Activated CD8-positive, alpha-beta T cell treated with anti-CD3 and anti-CD28 coated beads, Interleukin-2, amount 10 ng/mL, durations not matched to agents 7 days and 5 days (primary cell): ENCODE data around the gene RIC1. TPM values are rescaled to one million over a fixed set of nuclear protein-coding genes. Genes with fewer than 3 reads are reported as not detected.
"Not testable (repeated sequence)": the region's sequence is repeated elsewhere in the genome, so short reads cannot be mapped to it uniquely, and the experiment has no call there.

Experiments used
- ATAC-seq: fragments of 150-1000 bp; cut with Tn5 transposase; one replicate; pipeline ENCODE4 v1.10.0; 2021; ENCODE audit warnings: moderate library complexity
- CTCF ChIA-PET: fragments of 350-600 bp; sonication (Branson Sonifier 250); formaldehyde crosslinking; loops from one replicate; lab custom pipeline; 2021; ENCODE audit warnings: antibody characterized with exemption; lab: Charles Lee
- POLR2A ChIA-PET: fragments of 350-600 bp; sonication (Branson Sonifier 250); formaldehyde crosslinking; loops from one replicate; lab custom pipeline; 2021; ENCODE audit warnings: antibody characterized with exemption; lab: Charles Lee
- DNase-seq: peaks from one replicate; pipeline ENCODE4 v3.0.0-alpha.2; 2020
- H3K27ac Mint-ChIP-seq: one replicate; pipeline ENCODE4 v1.8.0; 2021; ENCODE audit warnings: mild to moderate bottlenecking, mixed read lengths
- H3K27me3 Mint-ChIP-seq: one replicate; pipeline ENCODE4 v1.8.0; 2021; ENCODE audit warnings: low read depth, mixed read lengths
- H3K36me3 Mint-ChIP-seq: one replicate; pipeline ENCODE4 v1.8.0; 2021; ENCODE audit warnings: low read depth, mixed read lengths
- H3K4me1 Mint-ChIP-seq: one replicate; pipeline ENCODE4 v1.8.0; 2021; ENCODE audit warnings: low read depth, mixed read lengths
- H3K4me3 Mint-ChIP-seq: one replicate; pipeline ENCODE4 v1.8.0; 2021; ENCODE audit warnings: mild to moderate bottlenecking, mixed read lengths
- H3K9me3 Mint-ChIP-seq: one replicate; pipeline ENCODE4 v1.8.0; 2022; ENCODE audit warnings: mixed read lengths; ENCODE audit not compliant: insufficient read depth
- total RNA-seq, 2 experiments: library from RNA; stranded (reverse); gene quantifications; one replicate each; pipeline ENCODE4 v1.2.3, GENCODE V29; 2021

Gene RIC1
- total RNA-seq, result 10 to 100 TPM; 16.7 to 17.8 TPM

- no peaks in the 10 kb centered on the region for H3K27me3 Mint-ChIP-seq
- DNase-seq, result peak; percentile 94
- H3K4me3 Mint-ChIP-seq, result peak within 1 kb of the TSS; percentile 100
- CTCF ChIA-PET, result interaction anchor here (0.7 to 3.1 kb wide), 8 partner anchors 20 to 442 kb away, joined by 3 to 16 read pairs (median 8); partner anchors contain the start of genes CD274 and ERMP1
- peak within 1 kb of the TSS; percentile 97 for H3K27ac Mint-ChIP-seq
- peaks cover 49% of the 10 kb centered on the region for H3K4me1 Mint-ChIP-seq
- ATAC-seq, result peak; percentile 87
- peaks cover 20% of the 10 kb centered on the region for H3K36me3 Mint-ChIP-seq
- no peaks in the 10 kb centered on the region for H3K9me3 Mint-ChIP-seq
- POLR2A ChIA-PET, result interaction anchor here (0.6 to 3.1 kb wide), 21 partner anchors 9 to 949 kb away, joined by 3 to 19 read pairs (median 5); partner anchors contain the start of genes CD274, CDC37L1, JAK2 and PLGRKT
Measured at GRCh38 chr9:5628530-5629311, at the start of gene RIC1. Gene RIC1 (plus strand): TSS chr9:5629107. CDS start chr9:5629310, 203 bp downstream.

- peaks cover 15% of the 10 kb centered on the region for H3K4me1 Mint-ChIP-seq
- POLR2A ChIA-PET, result no interaction called here
- no peak overlapping the region for H3K27ac Mint-ChIP-seq
- ATAC-seq (no peak), DNase-seq (no peak)
- H3K27me3 Mint-ChIP-seq, result no peaks in the 10 kb centered on the region
- no peaks in the 10 kb centered on the region for H3K36me3 Mint-ChIP-seq
- no peak overlapping the region for H3K4me3 Mint-ChIP-seq
- peaks cover 3% of the 10 kb centered on the region for H3K9me3 Mint-ChIP-seq
- CTCF ChIA-PET, result interaction anchor here (1.0 kb wide), 2 partner anchors 10 to 21 kb away, joined by 3 to 4 read pairs; no protein-coding TSS in a partner anchor
Measured at GRCh38 chr9:5579881-5580280, 49.0 kb upstream of the RIC1 start.

GRCh38 chr9:5580650-5581049 lies 48.3 kb upstream of the RIC1 start:
- Mint-ChIP-seq H3K4me3 (no peak overlapping the region), H3K4me1 (peaks cover 19% of the 10 kb centered on the region), H3K36me3 (no peaks in the 10 kb centered on the region), H3K27me3 (no peaks in the 10 kb centered on the region), H3K27ac (no peak overlapping the region), H3K9me3 (peaks cover 3% of the 10 kb centered on the region)
- no peak for ATAC-seq
- ChIA-PET POLR2A (no interaction called here), CTCF (interaction anchor here (1.0 kb wide), 1 partner anchor 20 kb away, joined by 3 read pairs; no protein-coding TSS in a partner anchor)
- DNase-seq, result no peak

- H3K27ac Mint-ChIP-seq, H3K27me3 Mint-ChIP-seq, DNase-seq, H3K9me3 Mint-ChIP-seq, CTCF ChIA-PET, H3K4me3 Mint-ChIP-seq, ATAC-seq, POLR2A ChIA-PET, H3K36me3 Mint-ChIP-seq: not testable (repeated sequence)
- peaks cover 29% of the 10 kb centered on the region for H3K4me1 Mint-ChIP-seq
Measured at GRCh38 chr9:5581706-5582105, 47.2 kb upstream of the RIC1 start.

- ATAC-seq (peak; percentile 74), DNase-seq (peak; percentile 50)
- Mint-ChIP-seq H3K36me3 (peaks cover 2% of the 10 kb centered on the region), H3K4me3 (no peak overlapping the region), H3K9me3 (peaks cover 3% of the 10 kb centered on the region), H3K27ac (no peak overlapping the region), H3K27me3 (no peaks in the 10 kb centered on the region), H3K4me1 (peaks cover 40% of the 10 kb centered on the region)
- ChIA-PET CTCF (interaction anchor here (0.7 to 2.9 kb wide), 8 partner anchors 16 to 210 kb away, joined by 3 to 31 read pairs (median 6); partner anchors contain the start of genes CD274, PDCD1LG2 and PLGRKT), POLR2A (interaction anchor here (0.7 to 1.2 kb wide), 3 partner anchors 25 to 133 kb away, joined by 3 to 5 read pairs (median 3); partner anchors contain the start of genes CD274 and RIC1)
Measured at GRCh38 chr9:5582835-5583195, 46.1 kb upstream of the RIC1 start.

- Mint-ChIP-seq H3K4me1 (peaks cover 36% of the 10 kb centered on the region), H3K9me3 (peaks cover 3% of the 10 kb centered on the region), H3K36me3 (peaks cover 2% of the 10 kb centered on the region), H3K4me3 (no peak overlapping the region), H3K27me3 (no peaks in the 10 kb centered on the region), H3K27ac (peak overlapping the region; percentile 76)
- POLR2A ChIA-PET, result interaction anchor here (1.6 to 2.2 kb wide), 3 partner anchors 76 to 149 kb away, joined by 4 to 16 read pairs (median 4); partner anchors contain the start of genes CD274, PDCD1LG2 and PLGRKT
- no peak for DNase-seq
- peak; percentile 35 for ATAC-seq
- CTCF ChIA-PET, result interaction anchor here (0.7 to 5.6 kb wide), 10 partner anchors 12 to 400 kb away, joined by 3 to 127 read pairs (median 4); partner anchors contain the start of genes CD274, INSL6, PDCD1LG2 and PLGRKT
Measured at GRCh38 chr9:5586391-5586802, 42.5 kb upstream of the RIC1 start.

- DNase-seq (no peak), ATAC-seq (peak; percentile 12)
- Mint-ChIP-seq H3K27me3 (no peaks in the 10 kb centered on the region), H3K27ac (peak overlapping the region; percentile 76), H3K4me1 (peaks cover 36% of the 10 kb centered on the region), H3K36me3 (peaks cover 2% of the 10 kb centered on the region), H3K4me3 (no peak overlapping the region), H3K9me3 (peaks cover 3% of the 10 kb centered on the region)
- CTCF ChIA-PET, result interaction anchor here (0.7 to 5.6 kb wide), 8 partner anchors 12 to 401 kb away, joined by 3 to 127 read pairs (median 6); partner anchors contain the start of genes CD274, INSL6 and PLGRKT
- POLR2A ChIA-PET, result interaction anchor here (0.9 to 2.2 kb wide), 4 partner anchors 41 to 149 kb away, joined by 4 to 16 read pairs (median 4); partner anchors contain the start of genes CD274, PDCD1LG2 and PLGRKT
Measured at GRCh38 chr9:5587024-5587423, 41.9 kb upstream of the RIC1 start.

GRCh38 chr9:5592231-5592630 lies 36.7 kb upstream of the RIC1 start:
- Mint-ChIP-seq H3K4me3 (no peak overlapping the region), H3K27me3 (no peaks in the 10 kb centered on the region), H3K4me1 (peaks cover 14% of the 10 kb centered on the region), H3K27ac (no peak overlapping the region), H3K9me3 (no peaks in the 10 kb centered on the region), H3K36me3 (no peaks in the 10 kb centered on the region)
- ChIA-PET POLR2A (no interaction called here), CTCF (interaction anchor here (0.8 to 1.5 kb wide), 4 partner anchors 8 to 149 kb away, joined by 3 to 5 read pairs (median 3); partner anchors contain the start of gene CD274)
- DNase-seq (no peak), ATAC-seq (no peak)

- Mint-ChIP-seq H3K4me3 (no peak overlapping the region), H3K27me3 (no peaks in the 10 kb centered on the region), H3K36me3 (no peaks in the 10 kb centered on the region), H3K4me1 (peaks cover 8% of the 10 kb centered on the region), H3K27ac (no peak overlapping the region), H3K9me3 (no peaks in the 10 kb centered on the region)
- ChIA-PET POLR2A (no interaction called here), CTCF (no interaction called here)
- DNase-seq (no peak), ATAC-seq (no peak)
Measured at GRCh38 chr9:5592904-5593303, 36.0 kb upstream of the RIC1 start.

- POLR2A ChIA-PET, result no interaction called here
- no peaks in the 10 kb centered on the region for H3K9me3 Mint-ChIP-seq
- DNase-seq (no peak), ATAC-seq (no peak)
- H3K36me3 Mint-ChIP-seq, result no peaks in the 10 kb centered on the region
- H3K4me3 Mint-ChIP-seq, result no peak overlapping the region
- H3K27me3 Mint-ChIP-seq, result no peaks in the 10 kb centered on the region
- CTCF ChIA-PET, result interaction anchor here (2.2 kb wide), 1 partner anchor 152 kb away, joined by 7 read pairs; no protein-coding TSS in a partner anchor
- no peak overlapping the region for H3K27ac Mint-ChIP-seq
- H3K4me1 Mint-ChIP-seq, result peaks cover 8% of the 10 kb centered on the region
Measured at GRCh38 chr9:5593904-5594303, 35.0 kb upstream of the RIC1 start.

GRCh38 chr9:5596173-5596572 lies 32.7 kb upstream of the RIC1 start:
- Mint-ChIP-seq H3K4me3 (no peak overlapping the region), H3K27me3 (no peaks in the 10 kb centered on the region), H3K36me3 (no peaks in the 10 kb centered on the region), H3K27ac (no peak overlapping the region), H3K9me3 (no peaks in the 10 kb centered on the region), H3K4me1 (peaks cover 12% of the 10 kb centered on the region)
- ChIA-PET CTCF (interaction anchor here (0.8 to 2.2 kb wide), 5 partner anchors 8 to 410 kb away, joined by 3 to 14 read pairs (median 4); partner anchors contain the start of genes CD274 and INSL6), POLR2A (no interaction called here)
- no peak for DNase-seq
- no peak for ATAC-seq
